ENCODE results near the gene TMEM132A.
A peak's percentile ranks its signal among the peaks of the same experiment; 100 is the strongest.

The TMEM132A gene

GRCh38 chr11:60939301-60939700, 15.0 kb downstream of the TMEM132A start:
- DNase-seq: no peak

GRCh38 chr11:60939855-60940254, 15.6 kb downstream of the TMEM132A start:
- no peak for DNase-seq

GRCh38 chr11:60941371-60942119, 17.3 kb downstream of the TMEM132A start:
- no peak for DNase-seq

GRCh38 chr11:60942219-60942618, 18.0 kb downstream of the TMEM132A start:
- no peak for DNase-seq

GRCh38 chr11:60942970-60943565, 18.8 kb downstream of the TMEM132A start:
- DNase-seq: no peak

GRCh38 chr11:60944490-60945294, 20.4 kb downstream of the TMEM132A start:
- DNase-seq: no peak

DNA sequence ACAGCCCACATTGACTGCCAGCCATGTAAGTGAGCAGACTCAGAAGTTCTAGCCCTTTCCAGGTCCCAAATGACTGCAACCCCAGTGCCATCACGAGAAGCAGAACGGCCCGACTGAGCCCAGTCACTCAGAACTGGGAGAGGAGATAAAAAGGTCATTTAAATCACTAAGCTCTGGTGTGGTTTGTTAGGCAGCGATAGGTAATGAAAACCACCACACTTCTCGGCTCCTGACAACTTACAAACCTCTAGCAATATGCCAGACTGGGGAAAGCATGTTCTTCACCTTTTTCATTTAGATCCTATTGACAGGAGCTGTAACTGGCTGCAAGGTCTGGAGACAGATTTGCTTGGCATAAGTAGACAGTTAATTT, 21.0 kb downstream of the TMEM132A start:
- no peak for DNase-seq

GRCh38 chr11:60946601-60947264, 22.5 kb downstream of the TMEM132A start:
- DNase-seq: no peak

- DNase-seq: no peak
Measured at GRCh38 chr11:60947700-60948099, 23.4 kb downstream of the TMEM132A start.

GRCh38 chr11:60948250-60948649, 24.0 kb downstream of the TMEM132A start:
- no peak for DNase-seq

DNA sequence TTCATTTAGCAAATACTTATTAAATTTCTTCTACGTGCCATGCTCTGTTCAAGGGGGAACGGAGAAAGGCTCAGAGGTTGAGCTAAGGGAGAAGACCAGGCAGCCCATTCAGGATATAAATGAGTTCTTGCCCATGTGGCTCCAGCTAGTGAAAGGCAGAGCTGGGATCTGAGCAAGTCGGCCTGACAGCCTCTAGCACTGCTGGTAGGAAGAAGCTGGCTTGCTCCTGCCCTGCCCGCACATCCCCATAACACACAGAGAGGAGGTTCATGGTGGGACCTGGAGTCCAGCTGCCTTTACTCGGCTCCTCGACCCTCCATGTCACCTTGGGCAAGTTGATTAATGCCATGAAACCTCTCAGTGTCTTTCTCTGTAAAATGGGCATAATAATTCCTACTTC, 25.8 kb downstream of the TMEM132A start:
- DNase-seq: no peak

DNA sequence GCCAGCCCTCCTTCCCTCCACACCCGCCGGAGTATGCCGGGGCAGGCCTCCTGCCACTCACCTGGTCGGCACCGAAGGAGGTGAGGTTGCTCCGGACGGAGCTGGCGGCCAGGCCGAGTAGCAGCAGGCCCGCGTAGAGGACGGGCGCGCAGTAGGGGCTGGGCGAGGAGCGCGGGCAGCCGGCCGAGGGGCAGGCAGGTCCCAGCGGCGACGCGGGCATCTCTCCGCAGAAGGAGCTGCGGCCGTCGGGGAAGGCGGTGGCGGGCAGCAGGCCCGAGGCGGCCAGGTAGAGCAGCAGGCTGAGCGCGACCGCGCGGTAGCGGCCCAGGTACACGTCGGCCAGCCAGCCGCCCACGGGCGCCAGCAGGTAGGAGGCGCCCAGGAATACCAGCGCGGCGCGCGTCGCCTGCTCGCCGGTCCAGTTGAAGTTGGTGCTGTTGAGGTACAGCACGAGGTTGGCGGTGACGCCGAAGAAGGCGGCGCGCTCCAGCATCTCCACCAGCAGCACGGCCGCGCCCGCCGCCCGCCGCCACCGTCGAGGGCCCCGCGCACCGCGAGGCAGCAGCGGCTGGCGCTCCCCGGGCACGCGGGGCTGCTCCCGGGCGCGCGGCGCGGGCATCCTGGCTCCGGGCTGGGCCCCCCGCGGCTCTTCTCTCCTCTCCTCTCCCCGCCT, 26.8 kb downstream of the TMEM132A start:
- DNase-seq: peak; percentile 16 to 54 (median 29)

DNA sequence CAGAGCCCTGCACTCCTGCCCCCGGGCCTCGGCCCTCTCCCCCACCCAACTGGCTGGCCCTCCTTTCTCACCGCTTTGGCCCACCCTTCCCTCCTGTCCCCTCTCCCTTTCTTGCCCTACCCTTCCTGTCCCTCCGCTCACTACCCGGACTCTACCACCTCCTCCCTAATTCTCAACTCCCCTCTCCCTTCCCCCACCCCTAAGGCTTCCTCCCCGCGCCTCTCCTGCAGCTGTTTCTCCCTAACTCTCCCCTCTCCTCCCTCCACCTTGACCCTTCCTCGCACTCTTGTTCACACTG, 27.3 kb downstream of the TMEM132A start:
- peak in 1 of 6 experiments; percentile 54 for DNase-seq

GRCh38 chr11:60951904-60952741, 27.9 kb downstream of the TMEM132A start, which contains the start of gene SLC15A3:
SLC15A3 (minus strand) TSS chr11:60952176; CDS start chr11:60951551, 625 bp downstream.
- DNase-seq: peak; percentile 24 to 63 (median 36)

DNA sequence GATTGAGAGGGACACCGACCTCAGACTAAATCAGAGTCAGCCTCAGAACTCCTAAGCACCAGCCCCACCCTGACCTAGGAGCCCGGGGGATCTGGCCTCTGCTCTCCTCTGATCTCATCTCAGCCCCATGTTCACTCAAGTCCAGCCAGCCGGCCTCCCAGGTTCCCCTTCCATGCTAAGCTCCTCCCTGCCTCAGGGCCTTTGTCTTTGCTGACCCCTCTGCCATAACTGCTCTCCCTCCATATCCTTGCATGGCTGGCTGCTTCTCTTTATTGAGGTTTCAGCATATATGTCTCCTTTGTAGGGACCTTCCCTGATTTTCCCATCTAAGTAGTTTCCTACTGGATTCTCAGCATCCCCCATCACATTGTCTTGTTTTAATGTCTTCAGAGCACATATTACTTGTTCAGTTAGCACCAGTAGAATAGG, 28.5 kb downstream of the TMEM132A start:
- DNase-seq: no peak

- no peak for DNase-seq
Measured at GRCh38 chr11:60953781-60954180, 29.5 kb downstream of the TMEM132A start.

- DNase-seq: no peak
Measured at GRCh38 chr11:60954421-60954820, 30.2 kb downstream of the TMEM132A start.

- DNase-seq: no peak
Measured at GRCh38 chr11:60955571-60955970, 31.3 kb downstream of the TMEM132A start.

DNA sequence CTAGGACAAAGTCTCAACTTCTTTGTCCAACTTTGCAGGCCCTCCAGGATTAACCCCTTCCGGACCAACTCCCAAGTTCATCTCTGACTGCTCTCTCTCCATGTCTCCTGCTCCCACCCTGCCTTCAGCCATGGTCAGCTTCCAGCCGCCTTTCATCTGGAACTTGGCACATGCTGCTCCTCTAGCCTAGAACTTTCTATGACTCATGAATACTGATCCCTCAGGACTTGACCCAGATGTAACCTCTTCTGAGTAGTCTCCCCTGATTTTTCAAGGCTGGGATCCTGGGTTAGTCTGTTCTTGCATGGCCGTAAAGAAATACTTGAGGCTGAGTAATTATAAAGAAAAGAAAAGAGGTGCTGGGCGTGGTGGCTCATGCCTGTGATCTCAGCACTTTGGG, 32.9 kb downstream of the TMEM132A start:
- DNase-seq: no peak

DNA sequence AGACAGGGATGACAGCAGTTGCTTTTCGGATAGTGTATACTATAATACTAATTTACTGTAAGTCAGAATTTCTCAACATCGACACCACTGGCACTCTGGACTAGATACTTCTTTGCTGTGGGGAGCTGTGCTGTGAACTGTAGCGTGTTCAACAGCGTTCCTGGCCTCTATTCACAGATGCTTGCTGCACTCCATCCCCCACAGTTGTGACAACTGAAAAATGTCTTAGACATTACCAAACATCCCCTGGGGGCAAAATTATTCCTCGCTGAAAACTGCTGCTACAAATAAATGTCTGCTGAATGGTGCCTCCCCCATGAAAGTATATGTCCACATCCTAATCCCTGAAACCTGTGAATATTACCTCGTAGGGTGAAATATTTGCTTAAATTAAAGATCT, 35.2 kb downstream of the TMEM132A start:
- DNase-seq: no peak

DNA sequence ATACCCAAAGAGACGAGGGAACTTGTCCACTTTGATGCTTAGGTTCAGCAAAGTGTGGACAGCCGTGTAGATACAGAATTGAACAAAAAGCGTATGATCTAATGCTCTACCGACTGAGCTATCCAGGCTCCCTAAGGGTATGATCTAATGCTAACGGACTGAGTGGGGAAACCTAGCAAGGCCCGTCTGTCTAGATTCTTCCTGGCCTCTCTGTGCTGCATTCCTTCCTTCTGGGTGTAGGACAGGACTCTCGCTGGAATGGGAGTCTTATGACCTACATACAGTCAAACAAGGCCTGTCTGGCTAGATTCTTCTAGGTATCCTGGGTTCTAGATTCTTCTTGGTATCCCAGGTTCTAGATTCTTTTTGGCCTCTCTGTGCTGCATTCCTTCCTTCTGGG, 36.1 kb downstream of the TMEM132A start:
- no peak for DNase-seq

GRCh38 chr11:60964801-60965200, 40.5 kb downstream of the TMEM132A start:
- no peak for DNase-seq
